Measurements from ENCODE around the gene TBCE.
A peak's percentile ranks its signal among the peaks of the same experiment; 100 is the strongest.

The TBCE gene, protein sequence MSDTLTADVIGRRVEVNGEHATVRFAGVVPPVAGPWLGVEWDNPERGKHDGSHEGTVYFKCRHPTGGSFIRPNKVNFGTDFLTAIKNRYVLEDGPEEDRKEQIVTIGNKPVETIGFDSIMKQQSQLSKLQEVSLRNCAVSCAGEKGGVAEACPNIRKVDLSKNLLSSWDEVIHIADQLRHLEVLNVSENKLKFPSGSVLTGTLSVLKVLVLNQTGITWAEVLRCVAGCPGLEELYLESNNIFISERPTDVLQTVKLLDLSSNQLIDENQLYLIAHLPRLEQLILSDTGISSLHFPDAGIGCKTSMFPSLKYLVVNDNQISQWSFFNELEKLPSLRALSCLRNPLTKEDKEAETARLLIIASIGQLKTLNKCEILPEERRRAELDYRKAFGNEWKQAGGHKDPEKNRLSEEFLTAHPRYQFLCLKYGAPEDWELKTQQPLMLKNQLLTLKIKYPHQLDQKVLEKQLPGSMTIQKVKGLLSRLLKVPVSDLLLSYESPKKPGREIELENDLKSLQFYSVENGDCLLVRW

DNA sequence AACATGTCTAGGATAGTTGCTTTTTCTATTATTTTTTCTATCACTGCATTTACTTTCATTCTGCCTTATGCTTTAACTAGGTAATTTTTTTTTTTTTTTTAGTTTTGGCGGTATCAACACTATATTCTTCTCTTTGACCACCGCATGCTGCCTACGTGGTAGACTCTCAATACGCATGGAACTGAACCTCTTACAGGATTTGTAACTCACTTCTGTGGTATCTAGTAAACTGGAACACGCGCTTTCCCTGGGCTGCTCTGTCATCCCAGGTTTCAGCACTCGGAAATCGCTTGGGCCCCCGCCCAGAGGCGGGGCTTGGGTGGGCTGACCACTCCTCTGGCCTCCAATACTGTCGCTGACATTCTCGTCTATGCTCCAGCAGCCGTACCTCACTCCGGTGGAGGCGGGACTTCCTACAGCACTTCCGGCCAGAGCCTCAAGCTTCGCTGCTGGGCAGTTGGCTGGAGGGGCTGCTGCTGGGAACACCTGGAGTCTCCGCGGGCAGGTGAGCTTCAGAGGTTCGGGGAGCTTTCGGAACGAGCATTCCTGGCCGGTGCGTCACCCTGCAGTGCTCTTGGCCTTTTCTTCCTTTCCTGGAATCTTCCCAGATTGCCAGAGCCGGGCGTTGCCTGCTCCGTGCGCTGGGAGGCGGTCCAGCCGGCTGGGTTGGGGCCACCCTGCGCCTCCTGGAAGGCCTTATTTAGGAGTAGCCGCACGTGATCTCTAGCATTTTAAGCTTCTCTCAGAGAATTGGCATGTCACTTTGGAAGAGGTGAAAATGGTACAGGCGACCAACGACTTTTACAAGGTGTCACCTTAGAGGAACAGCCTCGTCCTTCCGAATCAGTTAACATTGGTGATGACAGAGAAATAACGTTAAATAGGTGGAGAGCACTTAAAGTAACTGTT lies at the start of gene TBCE:
TBCE (plus strand) TSS at position 428 of the 909 bp plus-strand sequence. CDS start 12,623 bp downstream, outside the sequence.
- DNase-seq: peak; percentile 77 to 79

DNA sequence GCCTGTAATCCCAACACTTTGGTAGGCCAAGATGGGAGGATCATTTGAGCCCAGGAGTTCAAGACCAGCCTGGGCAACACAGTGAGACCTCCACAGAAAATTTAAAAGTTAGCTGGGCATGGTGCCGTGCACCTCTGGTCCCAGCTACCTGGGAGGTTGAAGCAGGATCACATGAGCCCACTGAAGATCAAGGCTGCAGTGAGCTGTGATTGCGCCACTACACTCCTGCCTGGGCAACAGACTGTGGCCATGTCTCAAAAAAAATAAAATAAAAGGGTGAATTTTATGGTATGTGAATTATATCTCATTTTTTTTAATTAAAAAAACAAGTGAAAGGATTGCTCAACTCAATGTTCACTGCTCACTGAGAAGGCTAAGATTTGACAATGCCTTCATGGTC lies 48.0 kb upstream of the TBCE start:
- DNase-seq: no peak

DNA sequence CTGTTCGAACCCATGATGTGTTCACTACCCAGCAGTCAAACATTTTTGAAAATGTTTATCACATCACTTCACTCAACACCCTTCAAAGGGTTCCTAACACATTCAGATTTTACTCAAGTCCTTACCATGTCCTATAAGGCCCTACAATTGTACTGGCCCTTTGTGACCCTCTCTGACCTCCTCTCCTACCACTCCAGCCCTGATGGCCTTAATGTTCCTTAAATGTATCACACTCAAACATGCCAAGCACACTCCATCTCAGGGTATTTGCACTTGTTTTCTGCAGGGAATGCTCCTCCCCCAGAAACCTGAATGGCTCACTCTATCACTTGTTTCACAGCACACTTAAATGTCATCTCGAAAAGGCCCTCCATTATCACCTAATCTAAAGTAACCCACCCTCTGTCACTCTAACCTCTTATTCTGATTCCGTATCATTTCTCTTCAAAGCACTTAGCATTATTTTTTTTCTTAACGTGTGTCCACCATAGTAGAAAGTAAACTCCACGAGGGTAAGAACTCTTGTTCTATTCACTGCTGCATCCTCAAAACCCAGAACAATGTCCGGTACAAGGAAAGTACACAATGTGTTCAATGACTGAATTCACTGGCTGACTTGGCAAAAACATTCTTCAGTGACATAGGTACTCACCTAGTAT lies 46.6 kb upstream of the TBCE start:
- DNase-seq: no peak

DNA sequence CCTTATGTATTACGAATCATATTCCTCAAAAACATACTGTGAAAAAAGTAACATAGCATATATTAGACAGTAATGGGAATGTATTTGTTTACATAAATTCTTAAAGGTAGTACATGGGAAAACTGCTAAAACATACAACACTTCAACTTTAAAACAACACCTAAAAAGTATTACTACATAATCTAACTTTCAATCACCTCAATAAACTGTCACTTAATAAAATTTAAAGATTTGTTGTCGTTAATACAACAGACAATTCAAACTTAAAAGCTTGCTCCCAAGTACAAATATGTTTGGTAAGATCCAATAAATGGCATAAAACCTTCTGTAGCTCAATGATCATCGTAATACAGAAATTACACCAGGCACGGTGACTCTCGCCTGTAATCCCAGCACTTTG lies 42.9 kb upstream of the TBCE start:
- no peak for DNase-seq

DNA sequence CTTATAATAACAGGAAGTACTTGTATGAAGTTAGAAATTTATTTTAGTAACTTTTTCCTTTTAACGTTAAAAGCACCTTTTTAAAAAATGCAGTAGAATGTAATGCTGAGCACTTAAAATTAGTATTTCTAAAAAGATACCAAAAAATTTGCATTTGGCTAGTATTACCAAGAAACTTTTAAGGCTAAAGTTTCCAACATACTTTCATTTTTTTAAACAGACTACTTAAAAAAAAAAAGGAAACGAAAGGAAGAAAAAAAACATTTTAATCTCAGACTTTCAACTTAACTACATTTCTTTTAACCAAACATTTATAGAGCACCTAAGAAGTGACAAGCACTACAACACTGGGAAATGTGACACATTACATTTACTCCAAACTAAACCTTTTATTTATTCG lies 42.1 kb upstream of the TBCE start:
- DNase-seq: no peak

DNA sequence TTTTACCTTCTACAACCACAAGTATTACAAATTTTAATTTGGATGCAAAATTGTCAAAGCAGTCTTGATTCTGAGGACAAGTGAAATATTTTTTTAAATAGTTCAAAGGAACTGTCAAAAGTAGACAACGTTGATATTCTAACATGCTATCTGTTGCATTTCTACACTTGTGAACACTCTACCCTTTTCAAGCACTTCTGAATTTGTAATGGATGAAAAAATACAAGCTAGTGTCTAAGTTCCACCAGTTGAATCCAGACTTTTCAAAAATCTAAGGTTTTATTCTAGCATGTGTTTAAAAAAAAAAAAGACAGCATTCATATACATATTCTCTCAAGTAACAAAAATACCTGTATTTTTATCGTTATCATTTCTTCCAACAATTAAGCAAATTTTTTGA lies 41.4 kb upstream of the TBCE start:
- DNase-seq: no peak

DNA sequence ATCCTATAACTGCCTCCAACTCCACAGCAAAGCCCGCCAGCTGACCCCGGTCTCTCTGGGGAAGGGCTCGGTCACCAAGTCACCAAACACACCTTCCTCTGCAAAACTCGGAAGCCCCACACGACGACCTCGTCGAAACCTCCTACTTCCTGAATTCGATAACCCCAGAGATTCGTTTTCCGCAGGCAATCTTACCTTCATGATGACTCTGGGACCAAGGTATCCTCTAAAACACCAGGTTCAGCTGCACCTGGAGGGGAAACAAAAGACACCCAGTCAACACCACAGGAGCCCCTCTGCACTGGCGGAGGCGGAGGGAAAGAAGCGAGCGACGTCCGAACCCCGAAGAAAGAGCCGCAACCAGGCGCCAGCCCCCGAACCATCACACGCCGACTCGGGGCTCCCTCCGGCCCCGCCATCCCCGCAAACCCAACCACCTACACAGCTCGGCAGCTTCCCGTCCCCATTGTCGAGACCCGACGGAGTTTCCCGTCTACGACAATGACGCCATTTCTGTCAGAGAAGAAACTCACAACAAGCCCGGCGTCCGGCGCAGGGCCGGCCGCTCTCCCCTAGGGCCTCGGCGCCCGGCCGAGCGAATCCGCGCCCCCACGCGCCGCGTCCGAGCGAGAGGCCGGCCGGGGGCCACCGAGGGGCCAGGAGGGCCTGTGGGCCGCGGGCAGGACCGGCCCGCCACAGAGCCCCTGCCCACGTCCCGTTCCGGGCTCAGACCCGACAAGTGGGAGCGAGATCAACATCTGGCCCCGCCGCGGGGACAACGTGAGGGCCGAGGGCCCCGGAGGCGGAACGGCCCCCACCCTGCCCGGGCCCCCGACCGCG lies 40.3 kb upstream of the TBCE start:
- peak; percentile 58 to 61 for DNase-seq

DNA sequence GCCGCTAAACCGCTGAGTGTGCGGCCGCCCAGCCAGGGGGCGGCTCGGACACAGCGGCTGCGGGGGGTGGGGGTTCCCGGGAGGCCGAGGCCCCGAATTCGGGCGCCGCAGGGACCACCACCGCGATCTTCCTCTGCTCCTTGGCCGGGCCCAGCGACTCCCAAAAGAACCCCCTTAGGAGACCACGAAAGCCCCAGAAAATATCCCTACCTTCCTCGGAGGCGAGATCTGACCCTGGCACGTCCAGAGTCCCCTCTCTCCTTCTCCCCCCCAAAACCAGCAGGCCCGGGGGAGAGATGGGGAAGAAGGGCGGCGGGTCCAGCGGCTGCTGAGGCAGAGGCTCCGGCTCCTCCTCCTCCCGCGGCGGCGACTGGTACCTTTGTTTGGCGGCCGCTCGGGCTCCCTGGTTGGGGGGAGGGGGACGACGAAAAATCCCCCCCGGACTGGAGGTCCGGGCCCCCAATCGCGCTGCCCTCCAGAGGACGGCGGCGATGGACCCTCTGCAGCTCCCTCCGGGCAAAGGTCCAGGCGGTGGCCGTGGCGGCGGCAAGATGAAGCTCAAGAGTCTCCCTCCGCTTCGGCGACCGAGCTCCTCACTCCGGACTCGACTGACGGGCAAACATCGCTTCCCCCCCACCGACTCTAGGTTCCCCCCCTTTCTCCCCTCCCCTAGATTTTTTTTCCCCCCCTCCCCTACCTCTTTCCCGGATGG lies 39.5 kb upstream of the TBCE start, which contains the start of gene ARID4B:
ARID4B (minus strand) TSS at position 621 of the 712 bp plus-strand sequence. CDS start 1,260 bp downstream, outside the sequence.
- DNase-seq: peak in 1 of 2 donors; percentile 1

DNA sequence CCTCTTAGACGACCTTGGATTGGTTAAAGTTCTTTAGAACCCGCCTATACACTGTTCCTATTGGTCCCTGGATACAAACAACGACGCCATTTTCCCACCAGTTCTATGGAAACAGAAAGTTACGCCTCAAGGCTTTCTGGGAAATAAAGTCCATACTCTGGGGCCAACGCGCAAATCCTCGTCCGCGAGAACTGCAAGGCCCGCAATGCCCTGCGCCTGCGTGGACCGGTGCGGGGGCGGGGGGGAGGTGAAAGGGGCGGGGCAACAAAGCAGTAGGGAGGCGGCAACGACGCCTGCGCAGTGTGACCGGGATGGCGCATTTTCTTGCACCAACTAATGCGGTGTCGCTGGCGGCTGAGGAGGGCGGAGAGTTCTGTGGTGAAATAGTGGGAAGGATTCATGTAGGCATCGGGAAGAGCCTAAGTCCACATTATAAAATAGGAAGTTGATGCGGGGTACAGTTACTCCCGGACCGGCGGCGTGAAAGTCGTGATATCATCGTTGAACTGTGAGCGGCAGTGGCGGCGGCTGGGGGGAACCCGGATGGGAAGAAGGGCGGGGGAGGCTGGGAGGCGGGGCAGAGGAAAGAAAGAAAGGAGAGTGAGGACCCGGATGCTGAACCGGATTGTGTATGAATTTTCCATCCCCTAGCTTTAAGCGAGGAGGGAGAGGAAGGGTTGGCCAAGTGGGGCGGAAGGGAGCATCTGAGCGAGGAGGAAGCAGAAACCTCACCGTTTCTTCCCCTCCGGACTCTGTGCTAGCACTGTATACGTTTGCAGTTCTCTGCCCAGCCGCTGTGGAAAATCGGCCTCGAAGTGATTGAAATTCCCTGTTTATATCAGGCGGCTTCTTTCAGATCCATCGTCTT lies 38.7 kb upstream of the TBCE start, which contains the start of gene GGPS1:
GGPS1 (plus strand) TSS at position 300 of the 868 bp plus-strand sequence. CDS start 6,695 bp downstream, outside the sequence.
- peak; percentile 98 to 99 for DNase-seq

DNA sequence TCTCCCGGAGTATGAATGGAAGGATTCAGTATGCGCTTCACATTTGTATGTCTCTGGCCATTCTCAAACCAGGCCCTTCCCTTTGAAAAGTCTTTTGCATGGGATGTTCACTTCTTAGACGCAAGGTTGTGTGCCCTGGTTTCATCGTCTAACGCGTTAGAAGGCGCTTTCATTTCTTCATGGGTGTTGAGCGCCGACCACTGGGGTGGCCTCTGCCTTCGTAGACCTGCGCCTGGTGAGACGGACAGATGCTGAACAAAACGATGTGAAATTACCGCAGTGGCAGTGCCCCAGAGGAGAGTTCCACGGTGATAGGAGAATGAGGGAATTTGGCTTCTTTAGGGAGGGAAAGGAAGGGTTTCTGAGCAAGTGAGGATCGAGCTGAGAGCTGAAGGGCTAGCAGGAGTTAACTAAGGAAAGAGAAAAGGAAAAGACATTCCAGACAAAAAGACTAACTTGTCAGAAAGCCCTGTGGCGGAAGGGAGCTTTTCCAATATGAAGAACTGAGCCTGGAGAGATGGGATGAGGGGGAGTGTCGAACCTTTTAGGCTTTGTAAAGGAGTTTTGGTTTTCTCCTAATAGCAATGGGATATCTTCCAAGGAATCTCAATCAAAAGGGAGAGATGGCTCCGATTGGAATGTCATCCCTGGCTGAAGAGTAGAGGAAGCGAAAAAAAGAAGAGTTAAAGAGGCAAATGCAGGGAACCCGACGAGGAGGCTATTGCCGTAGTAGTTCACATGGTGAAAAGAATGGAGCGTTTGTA lies 37.9 kb upstream of the TBCE start:
- DNase-seq: peak; percentile 44 to 45

DNA sequence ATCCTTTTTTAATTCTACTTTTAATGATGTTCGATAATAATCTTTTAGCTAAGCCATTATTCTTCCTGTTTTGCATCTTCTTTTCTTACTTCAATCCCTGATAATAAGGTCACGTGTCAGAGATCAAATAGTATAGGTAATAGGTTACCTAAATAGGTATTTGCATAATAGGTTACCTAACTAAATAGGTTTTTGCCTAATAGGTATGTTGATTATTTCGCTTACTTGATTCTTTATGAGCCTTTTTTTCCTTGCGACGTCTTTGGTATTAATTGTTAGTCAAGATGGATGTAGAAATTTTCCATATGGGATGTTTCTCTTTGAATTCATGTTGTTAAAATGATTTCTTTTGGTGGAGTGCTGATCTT lies 36.3 kb upstream of the TBCE start:
- DNase-seq: no peak

DNA sequence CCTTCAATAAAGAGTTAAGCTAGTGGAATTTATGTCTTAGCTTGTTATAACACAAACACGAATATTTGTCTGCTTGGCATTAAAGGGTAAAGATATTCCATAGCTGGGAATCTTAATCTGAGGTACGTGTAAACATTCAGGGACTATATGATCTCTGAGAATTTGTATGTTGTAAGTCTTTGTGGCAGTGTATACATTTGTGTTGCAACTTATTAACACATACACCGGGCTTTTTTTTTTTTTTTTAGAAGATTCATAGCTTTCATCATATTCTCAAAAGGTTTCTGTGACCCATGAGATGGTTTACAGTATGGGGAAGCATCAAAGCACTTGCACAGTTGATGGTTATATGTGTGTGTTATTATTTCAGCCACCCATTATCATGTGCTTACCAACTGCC lies 35.8 kb upstream of the TBCE start:
- no peak for DNase-seq

DNA sequence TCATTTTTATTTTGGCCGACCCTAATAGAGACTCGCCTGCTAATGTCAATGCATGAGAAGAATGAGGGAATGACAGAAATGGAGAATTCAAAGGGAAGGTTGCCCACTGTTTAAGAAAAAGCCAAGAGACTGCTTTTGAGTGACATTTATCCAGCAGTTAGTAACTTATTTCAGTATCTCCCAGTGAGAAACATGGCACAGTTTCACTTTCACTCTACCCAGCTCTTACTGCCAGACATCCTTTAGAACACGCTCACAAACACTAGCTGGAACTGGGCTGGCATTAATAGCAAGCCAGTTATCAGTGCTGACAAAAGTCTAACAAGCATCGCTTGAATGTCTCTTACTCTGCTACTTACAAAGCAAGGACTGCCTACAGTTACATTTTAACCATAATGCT lies 30.3 kb upstream of the TBCE start:
- DNase-seq: peak; percentile 30 to 35

DNA sequence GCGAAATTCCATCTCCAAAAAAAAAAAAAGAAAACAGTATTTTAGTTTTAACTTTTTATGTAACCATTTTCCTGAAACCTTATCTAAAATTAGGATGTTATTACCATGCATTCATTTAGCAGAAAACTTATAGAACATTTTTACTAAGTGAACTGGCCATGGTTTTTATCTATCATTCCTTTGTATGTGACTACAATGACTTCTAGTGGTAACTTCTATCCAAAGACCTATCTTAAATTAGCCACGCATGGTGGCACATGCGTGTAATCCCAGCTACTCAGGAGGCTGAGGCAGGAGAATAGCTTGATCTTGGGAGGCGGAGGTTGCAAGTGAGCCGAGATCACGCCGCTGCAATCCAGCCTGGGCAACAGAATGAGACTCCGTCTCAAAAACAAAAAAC lies 27.5 kb upstream of the TBCE start:
- DNase-seq: no peak

DNA sequence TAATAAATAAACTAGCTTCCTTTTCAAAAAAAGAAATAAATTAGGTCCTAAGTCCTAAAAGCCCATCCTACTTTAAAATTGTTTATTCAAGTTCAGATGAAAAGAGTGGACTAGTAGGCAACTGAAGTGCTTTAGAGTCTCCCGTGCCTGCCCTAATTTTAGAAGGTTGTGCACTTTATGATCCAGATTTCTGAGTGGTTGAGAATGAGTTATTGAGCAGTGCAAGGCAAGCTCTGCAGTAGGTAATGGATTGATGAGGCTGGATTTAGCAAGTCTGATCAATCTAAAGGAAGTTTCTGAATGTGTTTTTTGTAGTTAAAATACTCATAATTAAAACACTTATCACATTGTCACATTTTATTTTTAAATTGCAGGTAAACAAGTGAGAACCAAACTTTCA lies 25.9 kb upstream of the TBCE start:
- no peak for DNase-seq

DNA sequence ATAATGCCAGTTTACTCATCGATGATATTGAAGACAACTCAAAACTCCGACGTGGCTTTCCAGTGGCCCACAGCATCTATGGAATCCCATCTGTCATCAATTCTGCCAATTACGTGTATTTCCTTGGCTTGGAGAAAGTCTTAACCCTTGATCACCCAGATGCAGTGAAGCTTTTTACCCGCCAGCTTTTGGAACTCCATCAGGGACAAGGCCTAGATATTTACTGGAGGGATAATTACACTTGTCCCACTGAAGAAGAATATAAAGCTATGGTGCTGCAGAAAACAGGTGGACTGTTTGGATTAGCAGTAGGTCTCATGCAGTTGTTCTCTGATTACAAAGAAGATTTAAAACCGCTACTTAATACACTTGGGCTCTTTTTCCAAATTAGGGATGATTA lies 25.2 kb upstream of the TBCE start:
- DNase-seq: no peak

DNA sequence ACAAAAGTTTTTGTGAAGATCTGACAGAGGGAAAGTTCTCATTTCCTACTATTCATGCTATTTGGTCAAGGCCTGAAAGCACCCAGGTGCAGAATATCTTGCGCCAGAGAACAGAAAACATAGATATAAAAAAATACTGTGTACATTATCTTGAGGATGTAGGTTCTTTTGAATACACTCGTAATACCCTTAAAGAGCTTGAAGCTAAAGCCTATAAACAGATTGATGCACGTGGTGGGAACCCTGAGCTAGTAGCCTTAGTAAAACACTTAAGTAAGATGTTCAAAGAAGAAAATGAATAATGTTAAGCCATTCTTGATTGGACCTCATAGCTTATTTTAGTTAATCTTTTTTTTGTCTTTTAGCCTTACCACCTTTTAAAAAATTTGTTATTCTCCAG lies 24.8 kb upstream of the TBCE start:
- no peak for DNase-seq

DNA sequence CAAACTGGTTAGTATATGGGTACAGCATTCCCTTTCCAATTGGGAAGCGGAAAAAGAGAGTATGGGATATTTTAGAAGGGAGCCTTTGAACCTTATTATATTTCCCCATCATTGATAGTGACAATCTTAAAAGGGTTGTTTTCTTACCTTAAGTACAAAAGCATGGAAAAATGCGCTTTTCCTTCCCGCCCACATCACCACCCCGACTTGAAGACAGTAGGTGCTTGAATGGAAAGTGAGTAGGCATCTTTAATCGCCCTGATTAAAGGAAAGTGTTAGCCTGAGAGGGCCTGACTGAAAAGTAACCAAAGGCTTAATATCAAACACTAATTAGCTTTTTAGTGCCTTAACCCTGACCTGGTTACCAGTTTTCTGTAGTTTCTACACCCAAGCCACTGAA lies 23.5 kb upstream of the TBCE start:
- peak; percentile 31 to 33 for DNase-seq

DNA sequence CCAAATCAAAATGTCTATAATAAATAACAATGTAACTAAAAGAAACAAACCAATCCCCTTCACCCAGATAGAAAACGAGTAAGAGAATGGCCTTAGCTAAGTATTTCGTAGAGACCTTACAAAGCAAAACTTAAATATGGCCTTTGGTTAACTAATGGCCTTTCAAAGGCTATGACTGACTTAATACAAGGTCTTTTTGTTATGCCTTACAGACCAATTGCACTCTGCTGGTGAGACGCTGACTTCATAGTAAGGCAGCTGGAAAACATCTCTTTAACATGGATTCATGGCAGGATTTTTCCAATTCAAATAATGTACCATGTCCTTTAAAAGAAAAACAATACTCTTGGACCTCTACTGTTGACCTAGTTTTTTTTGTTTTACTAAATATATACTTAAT lies 15.8 kb upstream of the TBCE start:
- DNase-seq: no peak
